ENCODE data around the gene HOATZ.

GRCh38 chr11:111525456-111525855, 10.9 kb downstream of the HOATZ start:
- TF ChIP-seq EZH2phosphoT487 (IDR thresholded peaks at IDR 0.05; ENCODE audit: insufficient read depth, low read depth) (no peak), EZH2 (IDR thresholded peaks at IDR 0.05; ENCODE audit: insufficient read depth, poor library complexity, severe bottlenecking) (no peak)
